ENCODE results near the gene C1QTNF2. TPM values are rescaled to one million over a fixed set of nuclear protein-coding genes. Genes with fewer than 3 reads are reported as not detected.
A peak's percentile ranks its signal among the peaks of the same experiment; 100 is the strongest.

The C1QTNF2 gene
- total and polyA plus RNA-seq, 2 of the 13 experiments (the other 11 are each of a cell fraction or from before 2014, with no cell fraction given), result not detected

DNA sequence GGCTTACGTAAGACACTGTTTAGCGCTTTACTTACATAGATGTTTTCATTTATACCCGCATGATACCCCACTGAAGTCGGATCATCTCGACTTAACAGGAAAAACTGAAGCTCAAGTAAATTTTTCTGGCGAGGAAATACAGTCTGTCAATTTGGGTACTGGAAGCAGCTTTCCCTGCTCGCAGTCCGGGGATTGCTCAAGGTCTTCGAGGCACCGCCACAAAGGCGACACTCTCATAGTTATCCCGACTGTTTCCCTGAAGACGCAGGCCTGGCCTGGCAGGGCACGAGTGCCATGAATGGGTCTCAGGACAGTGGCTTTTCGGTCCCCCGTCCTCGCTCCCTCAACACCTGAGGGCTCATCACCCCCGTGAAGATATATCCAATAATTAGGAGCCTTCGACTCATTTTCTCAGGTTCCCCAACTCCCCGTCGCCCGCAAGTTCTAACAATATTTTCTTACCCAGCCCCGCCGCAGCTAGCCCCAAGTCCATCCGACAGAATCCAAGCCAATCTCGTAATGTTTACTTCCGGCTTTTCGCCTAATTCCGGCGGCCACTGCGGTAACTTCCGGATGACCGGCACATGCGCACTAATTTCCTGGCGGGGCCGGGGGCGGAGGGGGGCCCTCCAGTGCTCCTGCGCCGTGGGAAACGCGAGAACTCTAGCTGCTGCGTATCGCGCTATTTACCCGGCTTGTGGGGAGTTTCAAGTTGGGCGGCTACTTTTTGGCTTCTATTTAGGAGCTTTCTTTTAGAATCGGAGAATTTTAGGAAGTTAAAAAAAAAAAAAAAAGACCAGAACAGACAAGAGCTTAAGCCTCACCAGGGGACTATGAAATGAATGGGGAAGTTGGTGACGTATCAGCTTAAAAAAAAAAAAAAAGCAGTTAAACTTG lies 48.4 kb upstream of the C1QTNF2 start, which contains the start of gene SLU7 (continued):
- TF ChIP-seq, protein P1, sequence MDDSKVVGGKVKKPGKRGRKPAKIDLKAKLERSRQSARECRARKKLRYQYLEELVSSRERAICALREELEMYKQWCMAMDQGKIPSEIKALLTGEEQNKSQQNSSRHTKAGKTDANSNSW (CRISPR knock-in tag; IDR thresholded peaks at IDR 0.05; ENCODE audit: borderline replicate concordance), result peak; percentile 28; the same call in 1 of the 2 replicates
- TF ChIP-seq HDAC1 (CRISPR knock-in tag; IDR thresholded peaks at IDR 0.05), result peak; percentile 85
- TF ChIP-seq, protein P2, sequence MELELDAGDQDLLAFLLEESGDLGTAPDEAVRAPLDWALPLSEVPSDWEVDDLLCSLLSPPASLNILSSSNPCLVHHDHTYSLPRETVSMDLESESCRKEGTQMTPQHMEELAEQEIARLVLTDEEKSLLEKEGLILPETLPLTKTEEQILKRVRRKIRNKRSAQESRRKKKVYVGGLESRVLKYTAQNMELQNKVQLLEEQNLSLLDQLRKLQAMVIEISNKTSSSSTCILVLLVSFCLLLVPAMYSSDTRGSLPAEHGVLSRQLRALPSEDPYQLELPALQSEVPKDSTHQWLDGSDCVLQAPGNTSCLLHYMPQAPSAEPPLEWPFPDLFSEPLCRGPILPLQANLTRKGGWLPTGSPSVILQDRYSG (CRISPR knock-in tag; IDR thresholded peaks at IDR 0.05), result no peak
- no peak for TF ChIP-seq ZFP36L2 (CRISPR knock-in tag; IDR thresholded peaks at IDR 0.05)
- no peak for TF ChIP-seq FOSL1 (CRISPR knock-in tag; IDR thresholded peaks at IDR 0.05; ENCODE audit: borderline replicate concordance)
- 0 out of 2 replicates have a peak, but pooled peaks have one; percentile 25 for TF ChIP-seq ZSCAN9 (CRISPR knock-in tag; IDR thresholded peaks at IDR 0.05; ENCODE audit: borderline replicate concordance)
- TF ChIP-seq, protein P3, sequence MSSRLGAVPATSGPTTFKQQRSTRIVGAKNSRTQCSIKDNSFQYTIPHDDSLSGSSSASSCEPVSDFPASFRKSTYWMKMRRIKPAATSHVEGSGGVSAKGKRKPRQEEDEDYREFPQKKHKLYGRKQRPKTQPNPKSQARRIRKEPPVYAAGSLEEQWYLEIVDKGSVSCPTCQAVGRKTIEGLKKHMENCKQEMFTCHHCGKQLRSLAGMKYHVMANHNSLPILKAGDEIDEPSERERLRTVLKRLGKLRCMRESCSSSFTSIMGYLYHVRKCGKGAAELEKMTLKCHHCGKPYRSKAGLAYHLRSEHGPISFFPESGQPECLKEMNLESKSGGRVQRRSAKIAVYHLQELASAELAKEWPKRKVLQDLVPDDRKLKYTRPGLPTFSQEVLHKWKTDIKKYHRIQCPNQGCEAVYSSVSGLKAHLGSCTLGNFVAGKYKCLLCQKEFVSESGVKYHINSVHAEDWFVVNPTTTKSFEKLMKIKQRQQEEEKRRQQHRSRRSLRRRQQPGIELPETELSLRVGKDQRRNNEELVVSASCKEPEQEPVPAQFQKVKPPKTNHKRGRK (CRISPR knock-in tag; IDR thresholded peaks at IDR 0.05), result no peak
- no peak for TF ChIP-seq ZNF550 (CRISPR knock-in tag; IDR thresholded peaks at IDR 0.05; ENCODE audit: borderline replicate concordance)
- no peak for TF ChIP-seq ZNF792 (CRISPR knock-in tag; IDR thresholded peaks at IDR 0.05)
- TF ChIP-seq, protein P4, sequence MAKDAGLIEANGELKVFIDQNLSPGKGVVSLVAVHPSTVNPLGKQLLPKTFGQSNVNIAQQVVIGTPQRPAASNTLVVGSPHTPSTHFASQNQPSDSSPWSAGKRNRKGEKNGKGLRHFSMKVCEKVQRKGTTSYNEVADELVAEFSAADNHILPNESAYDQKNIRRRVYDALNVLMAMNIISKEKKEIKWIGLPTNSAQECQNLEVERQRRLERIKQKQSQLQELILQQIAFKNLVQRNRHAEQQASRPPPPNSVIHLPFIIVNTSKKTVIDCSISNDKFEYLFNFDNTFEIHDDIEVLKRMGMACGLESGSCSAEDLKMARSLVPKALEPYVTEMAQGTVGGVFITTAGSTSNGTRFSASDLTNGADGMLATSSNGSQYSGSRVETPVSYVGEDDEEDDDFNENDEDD (CRISPR knock-in tag; IDR thresholded peaks at IDR 0.05; ENCODE audit: borderline replicate concordance), result no peak
- TF ChIP-seq, protein P5, sequence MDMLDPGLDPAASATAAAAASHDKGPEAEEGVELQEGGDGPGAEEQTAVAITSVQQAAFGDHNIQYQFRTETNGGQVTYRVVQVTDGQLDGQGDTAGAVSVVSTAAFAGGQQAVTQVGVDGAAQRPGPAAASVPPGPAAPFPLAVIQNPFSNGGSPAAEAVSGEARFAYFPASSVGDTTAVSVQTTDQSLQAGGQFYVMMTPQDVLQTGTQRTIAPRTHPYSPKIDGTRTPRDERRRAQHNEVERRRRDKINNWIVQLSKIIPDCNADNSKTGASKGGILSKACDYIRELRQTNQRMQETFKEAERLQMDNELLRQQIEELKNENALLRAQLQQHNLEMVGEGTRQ (IDR thresholded peaks at IDR 0.05; ENCODE audit: low read depth, low read length), result no peak
- TF ChIP-seq, protein P5 (CRISPR knock-in tag; IDR thresholded peaks at IDR 0.05; ENCODE audit: borderline replicate concordance), result no peak
- no peak for TF ChIP-seq NFE2 (CRISPR knock-in tag; IDR thresholded peaks at IDR 0.05)
- TF ChIP-seq NONO (IDR thresholded peaks at IDR 0.05), result no peak
- TF ChIP-seq NONO (CRISPR knock-in tag; conservative IDR thresholded peaks at IDR 0.05), result peak; percentile 29; the same call in 1 of the 2 replicates
- TF ChIP-seq, protein P6, sequence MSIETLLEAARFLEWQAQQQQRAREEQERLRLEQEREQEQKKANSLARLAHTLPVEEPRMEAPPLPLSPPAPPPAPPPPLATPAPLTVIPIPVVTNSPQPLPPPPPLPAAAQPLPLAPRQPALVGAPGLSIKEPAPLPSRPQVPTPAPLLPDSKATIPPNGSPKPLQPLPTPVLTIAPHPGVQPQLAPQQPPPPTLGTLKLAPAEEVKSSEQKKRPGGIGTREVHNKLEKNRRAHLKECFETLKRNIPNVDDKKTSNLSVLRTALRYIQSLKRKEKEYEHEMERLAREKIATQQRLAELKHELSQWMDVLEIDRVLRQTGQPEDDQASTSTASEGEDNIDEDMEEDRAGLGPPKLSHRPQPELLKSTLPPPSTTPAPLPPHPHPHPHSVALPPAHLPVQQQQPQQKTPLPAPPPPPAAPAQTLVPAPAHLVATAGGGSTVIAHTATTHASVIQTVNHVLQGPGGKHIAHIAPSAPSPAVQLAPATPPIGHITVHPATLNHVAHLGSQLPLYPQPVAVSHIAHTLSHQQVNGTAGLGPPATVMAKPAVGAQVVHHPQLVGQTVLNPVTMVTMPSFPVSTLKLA (IDR thresholded peaks at IDR 0.05), result 0 out of 2 replicates have a peak, but pooled peaks have one; percentile 29
- TF ChIP-seq ELF4 (CRISPR knock-in tag; IDR thresholded peaks at IDR 0.05; ENCODE audit: borderline replicate concordance), result peak; percentile 78
- TF ChIP-seq ATF1 (CRISPR knock-in tag; IDR thresholded peaks at IDR 0.05), result peak; percentile 52; the same call in 1 of the 2 replicates
- peak; percentile 80 for TF ChIP-seq NRL (CRISPR knock-in tag; IDR thresholded peaks at IDR 0.05; ENCODE audit: borderline replicate concordance)
- TF ChIP-seq ZNF274 (CRISPR knock-in tag; IDR thresholded peaks at IDR 0.05), result peak; percentile 66; the same call in 1 of the 2 replicates
